GM18519 (cell line): ENCODE data around the gene TAS2R41.
"Not testable (repeated sequence)": the region's sequence is repeated elsewhere in the genome, so short reads cannot be mapped to it uniquely, and the experiment has no call there.

Experiments used
- ATAC-seq: cut with Tn5 transposase; IDR thresholded peaks from one replicate; pipeline ENCODE4 v1.9.1; 2021; ENCODE audit warnings: mild to moderate bottlenecking, moderate library complexity; ENCODE audit not compliant: unreplicated experiment, low FRiP score

The TAS2R41 gene

GRCh38 chr7:143514995-143515735, 37.5 kb downstream of the TAS2R41 start:
- no peak for ATAC-seq

GRCh38 chr7:143516981-143517380, 39.3 kb downstream of the TAS2R41 start:
- no peak for ATAC-seq

GRCh38 chr7:143518521-143518920, 40.8 kb downstream of the TAS2R41 start:
- no peak for ATAC-seq

- no peak for ATAC-seq
Measured at GRCh38 chr7:143518941-143519340, 41.3 kb downstream of the TAS2R41 start.

GRCh38 chr7:143519411-143520131, 41.9 kb downstream of the TAS2R41 start:
- ATAC-seq = no peak

- ATAC-seq = not testable (repeated sequence)
Measured at GRCh38 chr7:143522309-143522916, 44.7 kb downstream of the TAS2R41 start.
